ENCODE results near the gene UTP25. TPM values are rescaled to one million over a fixed set of nuclear protein-coding genes. Genes with fewer than 3 reads are reported as not detected.

Gene UTP25
- total RNA-seq, 1 experiment from 2014 or later = 12.7 TPM

DNA sequence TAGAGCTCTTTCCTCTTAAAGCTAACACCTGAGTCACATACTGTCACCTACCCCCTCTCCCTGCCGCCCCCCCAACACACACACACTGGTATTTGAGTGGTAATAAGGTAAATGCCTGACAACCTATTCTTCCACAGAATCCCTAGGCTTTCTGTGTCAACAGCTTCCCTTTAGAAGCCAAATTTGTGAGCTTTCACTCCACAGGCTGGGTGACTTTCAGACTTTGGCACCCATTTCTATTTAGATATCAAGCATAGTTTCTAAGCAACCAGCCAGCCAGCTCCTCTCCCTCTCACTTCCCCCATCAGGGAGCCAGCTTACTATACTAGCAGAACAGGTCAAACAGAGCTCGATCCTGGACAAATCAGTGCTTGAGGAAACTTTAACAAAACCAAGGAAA is 40.2 kb upstream of the UTP25 start:
- intact Hi-C loops (cut with micrococcal nuclease) = no loop called here
- Histone ChIP-seq H3K9me2 (ENCODE audit: insufficient read depth) (no peaks in the 10 kb centered on the region), H3K4me2 (ENCODE audit: low read length) (no peak overlapping the region), H3K27me3 (ENCODE audit: insufficient read depth, low read length) (no peaks in the 10 kb centered on the region), H3K4me1 (ENCODE audit: control insufficient read depth in 1 of 2, insufficient read depth in 2 of 2, low read length in 2 of 2) (peaks cover 6 to 32% of the 10 kb centered on the region in 2 experiments), H3K4me3 (replicated peaks in 1 of 2; ENCODE audit: low read depth in 1 of 2, low read length in 2 of 2) (no peak overlapping the region), H4K20me1 (ENCODE audit: insufficient read depth) (no peaks in the 10 kb centered on the region), H3K9ac (ENCODE audit: low read length) (no peak overlapping the region), H2AFZ (ENCODE audit: low read depth, low read length, poor library complexity, severe bottlenecking) (no peak overlapping the region), H3K79me2 (ENCODE audit: insufficient read depth, low read length) (peaks cover 18% of the 10 kb centered on the region), H3K9me3 (ENCODE audit: control insufficient read depth in 1 of 2, insufficient read depth in 1 of 2, low read depth in 1 of 2, low read length in 2 of 2) (no peaks in the 10 kb centered on the region), H3K27ac (ENCODE audit: low read depth, low read length) (no peak overlapping the region), H3K36me3 (ENCODE audit: control insufficient read depth in 1 of 2, insufficient read depth in 2 of 2, low read length in 2 of 2) (peaks cover 9 to 12% of the 10 kb centered on the region in 2 experiments; a peak in 2 of 4 replicates)
- TF ChIP-seq, protein P1, sequence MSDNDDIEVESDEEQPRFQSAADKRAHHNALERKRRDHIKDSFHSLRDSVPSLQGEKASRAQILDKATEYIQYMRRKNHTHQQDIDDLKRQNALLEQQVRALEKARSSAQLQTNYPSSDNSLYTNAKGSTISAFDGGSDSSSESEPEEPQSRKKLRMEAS (IDR thresholded peaks at IDR 0.05) = no peak
- no peak for TF ChIP-seq SIN3A (IDR thresholded peaks at IDR 0.05; ENCODE audit: low read depth)
- TF ChIP-seq SP1 (IDR thresholded peaks at IDR 0.05; ENCODE audit: low read depth) = no peak
- TF ChIP-seq, protein P2, sequence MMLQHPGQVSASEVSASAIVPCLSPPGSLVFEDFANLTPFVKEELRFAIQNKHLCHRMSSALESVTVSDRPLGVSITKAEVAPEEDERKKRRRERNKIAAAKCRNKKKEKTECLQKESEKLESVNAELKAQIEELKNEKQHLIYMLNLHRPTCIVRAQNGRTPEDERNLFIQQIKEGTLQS (IDR thresholded peaks at IDR 0.05) = no peak
- TF ChIP-seq POLR2AphosphoS5 (IDR thresholded peaks at IDR 0.05; ENCODE audit: low read depth, low read length) = no peak
- no peak for TF ChIP-seq FOSL1 (IDR thresholded peaks at IDR 0.05; ENCODE audit: low read depth)
- no peak for TF ChIP-seq ZBTB33 (IDR thresholded peaks at IDR 0.05; ENCODE audit: extremely low read depth, insufficient replicate concordance, low read length)
- no peak for TF ChIP-seq EZH2 (IDR thresholded peaks at IDR 0.05)
- TF ChIP-seq SRF (IDR thresholded peaks at IDR 0.05; ENCODE audit: low read depth) = no peak
- no peak for TF ChIP-seq RAD21 (IDR thresholded peaks at IDR 0.05; ENCODE audit: low read depth)
- TF ChIP-seq ELF1 (IDR thresholded peaks at IDR 0.05; ENCODE audit: borderline replicate concordance, low read depth) = no peak
- DNase-seq (ENCODE audit: low read depth, low spot score) = no peak
- no peak for ATAC-seq
- POLR2A ChIA-PET = no interaction called here
- no TSS peak for BruUV-seq (replicated peaks)
- CTCF ChIA-PET = no interaction called here
- RAD21 ChIA-PET (ENCODE audit: low non-redundant PET in 1 of 2, low total read pairs in 2 of 2, uncharacterized antibody in 2 of 2, unreplicated experiment in 2 of 2) = no interaction called here
